ENCODE measurements around the gene FNIP2.
A peak's percentile ranks its signal among the peaks of the same experiment; 100 is the strongest.

FNIP2 gene

DNA sequence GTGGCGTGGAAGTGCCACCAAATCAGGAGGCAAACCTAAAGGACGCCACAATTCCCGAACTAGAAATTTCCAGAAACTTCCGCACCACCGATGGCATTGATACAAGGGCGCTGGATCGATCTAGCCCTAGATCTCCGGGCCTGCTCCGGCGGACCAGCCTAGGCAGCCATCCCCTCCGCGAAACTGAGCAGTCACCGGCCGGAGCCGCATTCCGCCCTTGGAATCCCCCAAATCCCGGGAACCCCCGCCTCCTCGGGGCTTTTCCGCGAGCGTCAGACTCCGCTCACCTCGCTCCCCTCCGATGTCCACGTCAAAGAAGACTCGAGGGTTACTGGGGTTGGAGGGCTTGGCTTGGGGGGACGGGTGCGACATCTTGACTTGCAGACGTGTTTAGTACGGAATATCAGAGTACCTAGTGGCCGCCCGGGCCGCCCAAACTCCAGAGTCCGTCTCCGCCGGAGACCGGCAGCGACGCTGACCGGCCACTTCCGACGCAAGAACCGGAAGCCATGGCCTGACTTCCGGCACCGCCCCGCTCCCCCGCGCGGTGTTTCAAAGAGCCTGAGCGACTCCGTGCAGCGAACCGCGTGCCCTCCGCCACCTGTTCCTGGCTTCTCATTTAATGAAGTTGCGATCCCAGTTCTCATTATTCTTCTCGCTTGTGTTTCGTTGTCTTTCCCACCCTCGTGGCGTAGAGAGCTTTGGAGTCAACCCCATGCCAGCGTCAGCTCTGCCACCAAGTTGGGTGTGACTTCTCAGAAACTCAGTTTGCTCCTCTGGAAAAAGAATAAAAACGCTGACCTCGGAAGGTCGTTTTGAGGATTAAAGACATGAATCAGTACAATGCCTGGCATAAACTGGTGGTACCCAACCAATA lies 45.7 kb upstream of the FNIP2 start, which contains the start of gene PPID (continued):
- TF ChIP-seq KLF1 (tag by site-specific recombination; IDR thresholded peaks at IDR 0.05) (peak; percentile 56; the same call in 1 of the 2 replicates), SCRT2 (tag by site-specific recombination; IDR thresholded peaks at IDR 0.05) (peak; percentile 93), ZBTB17 (tag by site-specific recombination; IDR thresholded peaks at IDR 0.05) (peak; percentile 78), ZXDB (tag by site-specific recombination; IDR thresholded peaks at IDR 0.05) (peak; percentile 66; the same call in 1 of the 2 replicates), ZNF571 (tag by site-specific recombination; IDR thresholded peaks at IDR 0.05) (no peak), KLF10 (tag by site-specific recombination; IDR thresholded peaks at IDR 0.05) (peak; percentile 45; the same call in 1 of the 2 replicates), ZNF629 (tag by site-specific recombination; IDR thresholded peaks at IDR 0.05) (peak; percentile 32; the same call in 1 of the 2 replicates), IKZF3 (tag by site-specific recombination; IDR thresholded peaks at IDR 0.05) (peak; percentile 52), GLIS2 (tag by site-specific recombination; IDR thresholded peaks at IDR 0.05) (peak; percentile 60), FEZF1 (tag by site-specific recombination; IDR thresholded peaks at IDR 0.05) (0 out of 2 replicates have a peak, but pooled peaks have one; percentile 6), ZNF501 (tag by site-specific recombination; IDR thresholded peaks at IDR 0.05) (0 out of 2 replicates have a peak, but pooled peaks have one; percentile 19), ZEB2 (tag by site-specific recombination; IDR thresholded peaks at IDR 0.05) (peak; percentile 78), ZIC2 (tag by site-specific recombination; IDR thresholded peaks at IDR 0.05) (0 out of 2 replicates have a peak, but pooled peaks have one; percentile 9), SCRT1 (tag by site-specific recombination; IDR thresholded peaks at IDR 0.05; ENCODE audit: borderline replicate concordance) (peak; percentile 79), ZNF23 (tag by site-specific recombination; IDR thresholded peaks at IDR 0.05; ENCODE audit: borderline replicate concordance) (no peak), ZNF341 (tag by site-specific recombination; IDR thresholded peaks at IDR 0.05; ENCODE audit: low read depth) (peak; percentile 63), ZNF660 (tag by site-specific recombination; IDR thresholded peaks at IDR 0.05) (peak; percentile 47; the same call in 1 of the 2 replicates), TCF7L2 (IDR thresholded peaks at IDR 0.05; ENCODE audit: borderline replicate concordance, low read depth, low read length) (peak; percentile 99), ZFP37 (tag by site-specific recombination; IDR thresholded peaks at IDR 0.05) (0 out of 2 replicates have a peak, but pooled peaks have one; percentile 19), ZNF514 (tag by site-specific recombination; IDR thresholded peaks at IDR 0.05) (no peak), ZBTB20 (tag by site-specific recombination; IDR thresholded peaks at IDR 0.05) (peak; percentile 70; the same call in 1 of the 2 replicates), ZNF600 (tag by site-specific recombination; IDR thresholded peaks at IDR 0.05) (peak; percentile 78)
- TF ChIP-seq, protein P1, sequence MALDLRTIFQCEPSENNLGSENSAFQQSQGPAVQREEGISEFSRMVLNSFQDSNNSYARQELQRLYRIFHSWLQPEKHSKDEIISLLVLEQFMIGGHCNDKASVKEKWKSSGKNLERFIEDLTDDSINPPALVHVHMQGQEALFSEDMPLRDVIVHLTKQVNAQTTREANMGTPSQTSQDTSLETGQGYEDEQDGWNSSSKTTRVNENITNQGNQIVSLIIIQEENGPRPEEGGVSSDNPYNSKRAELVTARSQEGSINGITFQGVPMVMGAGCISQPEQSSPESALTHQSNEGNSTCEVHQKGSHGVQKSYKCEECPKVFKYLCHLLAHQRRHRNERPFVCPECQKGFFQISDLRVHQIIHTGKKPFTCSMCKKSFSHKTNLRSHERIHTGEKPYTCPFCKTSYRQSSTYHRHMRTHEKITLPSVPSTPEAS (tag by site-specific recombination; IDR thresholded peaks at IDR 0.05): no peak; the same call in 1 of the 2 replicates
- TF ChIP-seq, protein P2, sequence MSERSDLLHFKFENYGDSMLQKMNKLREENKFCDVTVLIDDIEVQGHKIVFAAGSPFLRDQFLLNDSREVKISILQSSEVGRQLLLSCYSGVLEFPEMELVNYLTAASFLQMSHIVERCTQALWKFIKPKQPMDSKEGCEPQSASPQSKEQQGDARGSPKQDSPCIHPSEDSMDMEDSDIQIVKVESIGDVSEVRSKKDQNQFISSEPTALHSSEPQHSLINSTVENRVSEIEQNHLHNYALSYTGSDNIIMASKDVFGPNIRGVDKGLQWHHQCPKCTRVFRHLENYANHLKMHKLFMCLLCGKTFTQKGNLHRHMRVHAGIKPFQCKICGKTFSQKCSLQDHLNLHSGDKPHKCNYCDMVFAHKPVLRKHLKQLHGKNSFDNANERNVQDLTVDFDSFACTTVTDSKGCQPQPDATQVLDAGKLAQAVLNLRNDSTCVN (tag by site-specific recombination; optimal IDR thresholded peaks at IDR 0.05): peak; percentile 34
- TF ChIP-seq, protein P3, sequence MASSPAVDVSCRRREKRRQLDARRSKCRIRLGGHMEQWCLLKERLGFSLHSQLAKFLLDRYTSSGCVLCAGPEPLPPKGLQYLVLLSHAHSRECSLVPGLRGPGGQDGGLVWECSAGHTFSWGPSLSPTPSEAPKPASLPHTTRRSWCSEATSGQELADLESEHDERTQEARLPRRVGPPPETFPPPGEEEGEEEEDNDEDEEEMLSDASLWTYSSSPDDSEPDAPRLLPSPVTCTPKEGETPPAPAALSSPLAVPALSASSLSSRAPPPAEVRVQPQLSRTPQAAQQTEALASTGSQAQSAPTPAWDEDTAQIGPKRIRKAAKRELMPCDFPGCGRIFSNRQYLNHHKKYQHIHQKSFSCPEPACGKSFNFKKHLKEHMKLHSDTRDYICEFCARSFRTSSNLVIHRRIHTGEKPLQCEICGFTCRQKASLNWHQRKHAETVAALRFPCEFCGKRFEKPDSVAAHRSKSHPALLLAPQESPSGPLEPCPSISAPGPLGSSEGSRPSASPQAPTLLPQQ (tag by site-specific recombination; IDR thresholded peaks at IDR 0.05): peak; percentile 33
- TF ChIP-seq, protein P4, sequence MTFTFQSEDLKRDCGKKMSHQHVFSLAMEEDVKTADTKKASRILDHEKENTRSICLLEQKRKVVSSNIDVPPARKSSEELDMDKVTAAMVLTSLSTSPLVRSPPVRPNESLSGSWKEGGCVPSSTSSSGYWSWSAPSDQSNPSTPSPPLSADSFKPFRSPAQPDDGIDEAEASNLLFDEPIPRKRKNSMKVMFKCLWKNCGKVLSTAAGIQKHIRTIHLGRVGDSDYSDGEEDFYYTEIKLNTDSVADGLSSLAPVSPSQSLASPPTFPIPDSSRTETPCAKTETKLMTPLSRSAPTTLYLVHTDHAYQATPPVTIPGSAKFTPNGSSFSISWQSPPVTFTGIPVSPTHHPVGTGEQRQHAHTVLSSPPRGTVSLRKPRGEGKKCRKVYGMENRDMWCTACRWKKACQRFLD (tag by site-specific recombination; IDR thresholded peaks at IDR 0.05): no peak
- TF ChIP-seq, protein P5, sequence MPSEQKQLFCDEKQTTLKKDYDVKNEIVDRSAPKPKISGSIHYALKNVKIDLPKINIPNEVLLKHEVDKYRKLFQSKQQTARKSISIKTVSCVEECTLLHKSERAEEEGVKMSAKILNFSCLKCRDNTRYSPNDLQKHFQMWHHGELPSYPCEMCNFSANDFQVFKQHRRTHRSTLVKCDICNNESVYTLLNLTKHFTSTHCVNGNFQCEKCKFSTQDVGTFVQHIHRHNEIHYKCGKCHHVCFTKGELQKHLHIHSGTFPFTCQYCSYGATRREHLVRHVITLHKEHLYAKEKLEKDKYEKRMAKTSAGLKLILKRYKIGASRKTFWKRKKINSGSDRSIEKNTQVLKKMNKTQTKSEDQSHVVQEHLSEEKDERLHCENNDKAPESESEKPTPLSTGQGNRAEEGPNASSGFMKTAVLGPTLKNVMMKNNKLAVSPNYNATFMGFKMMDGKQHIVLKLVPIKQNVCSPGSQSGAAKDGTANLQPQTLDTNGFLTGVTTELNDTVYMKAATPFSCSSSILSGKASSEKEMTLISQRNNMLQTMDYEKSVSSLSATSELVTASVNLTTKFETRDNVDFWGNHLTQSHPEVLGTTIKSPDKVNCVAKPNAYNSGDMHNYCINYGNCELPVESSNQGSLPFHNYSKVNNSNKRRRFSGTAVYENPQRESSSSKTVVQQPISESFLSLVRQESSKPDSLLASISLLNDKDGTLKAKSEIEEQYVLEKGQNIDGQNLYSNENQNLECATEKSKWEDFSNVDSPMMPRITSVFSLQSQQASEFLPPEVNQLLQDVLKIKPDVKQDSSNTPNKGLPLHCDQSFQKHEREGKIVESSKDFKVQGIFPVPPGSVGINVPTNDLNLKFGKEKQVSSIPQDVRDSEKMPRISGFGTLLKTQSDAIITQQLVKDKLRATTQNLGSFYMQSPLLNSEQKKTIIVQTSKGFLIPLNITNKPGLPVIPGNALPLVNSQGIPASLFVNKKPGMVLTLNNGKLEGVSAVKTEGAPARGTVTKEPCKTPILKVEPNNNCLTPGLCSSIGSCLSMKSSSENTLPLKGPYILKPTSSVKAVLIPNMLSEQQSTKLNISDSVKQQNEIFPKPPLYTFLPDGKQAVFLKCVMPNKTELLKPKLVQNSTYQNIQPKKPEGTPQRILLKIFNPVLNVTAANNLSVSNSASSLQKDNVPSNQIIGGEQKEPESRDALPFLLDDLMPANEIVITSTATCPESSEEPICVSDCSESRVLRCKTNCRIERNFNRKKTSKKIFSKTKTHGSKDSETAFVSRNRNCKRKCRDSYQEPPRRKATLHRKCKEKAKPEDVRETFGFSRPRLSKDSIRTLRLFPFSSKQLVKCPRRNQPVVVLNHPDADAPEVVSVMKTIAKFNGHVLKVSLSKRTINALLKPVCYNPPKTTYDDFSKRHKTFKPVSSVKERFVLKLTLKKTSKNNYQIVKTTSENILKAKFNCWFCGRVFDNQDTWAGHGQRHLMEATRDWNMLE (tag by site-specific recombination; conservative IDR thresholded peaks at IDR 0.05; ENCODE audit: low read depth): peak; percentile 95
- TF ChIP-seq, protein P6, sequence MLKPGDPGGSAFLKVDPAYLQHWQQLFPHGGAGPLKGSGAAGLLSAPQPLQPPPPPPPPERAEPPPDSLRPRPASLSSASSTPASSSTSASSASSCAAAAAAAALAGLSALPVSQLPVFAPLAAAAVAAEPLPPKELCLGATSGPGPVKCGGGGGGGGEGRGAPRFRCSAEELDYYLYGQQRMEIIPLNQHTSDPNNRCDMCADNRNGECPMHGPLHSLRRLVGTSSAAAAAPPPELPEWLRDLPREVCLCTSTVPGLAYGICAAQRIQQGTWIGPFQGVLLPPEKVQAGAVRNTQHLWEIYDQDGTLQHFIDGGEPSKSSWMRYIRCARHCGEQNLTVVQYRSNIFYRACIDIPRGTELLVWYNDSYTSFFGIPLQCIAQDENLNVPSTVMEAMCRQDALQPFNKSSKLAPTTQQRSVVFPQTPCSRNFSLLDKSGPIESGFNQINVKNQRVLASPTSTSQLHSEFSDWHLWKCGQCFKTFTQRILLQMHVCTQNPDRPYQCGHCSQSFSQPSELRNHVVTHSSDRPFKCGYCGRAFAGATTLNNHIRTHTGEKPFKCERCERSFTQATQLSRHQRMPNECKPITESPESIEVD (tag by site-specific recombination; IDR thresholded peaks at IDR 0.05): no peak
